ENCODE data around the gene ADCY10. TPM values are rescaled to one million over a fixed set of nuclear protein-coding genes. Genes with fewer than 3 reads are reported as not detected.

The ADCY10 gene
- total and polyA plus RNA-seq, 2 donors (not counting 3 experiments of a cell fraction or from before 2014, with no cell fraction given) = not detected

DNA sequence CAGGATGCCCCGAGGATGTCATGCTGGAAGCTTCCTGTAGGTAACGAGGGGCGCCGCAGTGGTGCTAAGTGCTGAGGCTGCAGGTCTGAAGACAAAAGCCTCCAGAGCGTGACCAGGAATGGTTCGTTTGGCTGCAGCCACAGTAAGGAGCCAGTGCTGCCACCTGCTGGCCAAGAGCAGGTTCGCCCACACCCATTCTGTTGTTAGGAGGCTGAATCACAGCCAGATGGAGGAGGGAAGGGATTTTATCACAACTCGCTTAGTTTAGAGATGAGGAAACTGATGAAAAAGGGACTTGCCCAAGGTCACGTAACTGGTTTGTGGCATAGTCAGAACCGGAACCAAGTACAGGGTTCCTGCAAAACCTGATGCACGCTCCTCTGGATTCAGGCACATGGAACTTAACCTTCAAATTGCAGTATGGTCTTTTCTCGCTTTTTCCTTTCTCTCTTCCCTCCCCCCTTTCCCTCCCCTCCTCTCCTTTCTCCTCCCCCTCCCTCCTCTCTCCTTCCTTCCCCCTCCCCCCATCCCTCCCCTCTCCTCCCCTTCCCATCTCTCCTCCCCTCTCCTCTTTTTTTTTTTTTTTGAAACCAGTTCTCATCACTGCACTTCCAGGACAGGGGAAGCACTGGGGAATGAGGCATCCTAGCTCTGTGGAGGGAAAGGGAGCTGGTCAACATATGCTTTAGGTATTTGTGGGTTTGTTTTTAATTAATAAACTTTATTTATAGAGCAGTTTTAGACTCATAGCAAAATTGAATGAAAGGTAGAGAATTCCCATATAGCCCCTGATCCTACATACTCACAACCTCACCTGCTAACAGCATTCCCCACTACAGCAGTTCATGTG is 110.4 kb downstream of the ADCY10 start:
- Histone ChIP-seq H2AFZ (ENCODE audit: low read depth, low read length) (peak overlapping the region; percentile 78), H3K9me1 (replicated peaks; ENCODE audit: control insufficient read depth, extremely low read depth, insufficient read depth, low read length) (no peaks in the 10 kb centered on the region), H3K9me3 (replicated peaks; ENCODE audit: control insufficient read depth, insufficient read depth, low read length) (no peaks in the 10 kb centered on the region), H3K79me2 (ENCODE audit: control insufficient read depth, insufficient read depth, low read length) (no peaks in the 10 kb centered on the region), H3K4me2 (ENCODE audit: insufficient read depth, low read length) (peak overlapping the region; percentile 55), H3K4me3 (replicated peaks in 1 of 3; ENCODE audit: insufficient read depth in 1 of 3, low read depth in 1 of 3, low read length in 3 of 3) (no peak overlapping the region), H3K9ac (replicated peaks; ENCODE audit: extremely low read depth, insufficient read depth, low read length) (no peak overlapping the region), H3K27ac (ENCODE audit: insufficient read depth, low read depth, low read length) (no peak overlapping the region), H4K20me1 (replicated peaks; ENCODE audit: control insufficient read depth, extremely low read depth, insufficient read depth, low read length) (no peaks in the 10 kb centered on the region), H3K4me1 (ENCODE audit: control insufficient read depth, extremely low read depth, insufficient read depth, low read length) (peaks cover 5% of the 10 kb centered on the region), H3K36me3 (ENCODE audit: control insufficient read depth in 2 of 2, extremely low read depth in 1 of 2, insufficient read depth in 2 of 2, low read length in 2 of 2) (no peaks in the 10 kb centered on the region), H3K27me3 (ENCODE audit: control insufficient read depth in 2 of 2, insufficient read depth in 2 of 2, low read length in 2 of 2) (no peaks in the 10 kb centered on the region)
- FAIRE-seq = peak; percentile 97
- BruUV-seq (replicated peaks) = no TSS peak
- TF ChIP-seq GATA2 (IDR thresholded peaks at IDR 0.05; ENCODE audit: insufficient read depth, insufficient read length, low read depth, low read length) = peak; percentile 37
- TF ChIP-seq EZH2 (IDR thresholded peaks at IDR 0.05; ENCODE audit: borderline replicate concordance, low read depth, low read length, severe bottlenecking) = no peak
- peak; percentile 10 for TF ChIP-seq MYC (IDR thresholded peaks at IDR 0.05; ENCODE audit: low read depth, low read length)
- TF ChIP-seq, protein P1, sequence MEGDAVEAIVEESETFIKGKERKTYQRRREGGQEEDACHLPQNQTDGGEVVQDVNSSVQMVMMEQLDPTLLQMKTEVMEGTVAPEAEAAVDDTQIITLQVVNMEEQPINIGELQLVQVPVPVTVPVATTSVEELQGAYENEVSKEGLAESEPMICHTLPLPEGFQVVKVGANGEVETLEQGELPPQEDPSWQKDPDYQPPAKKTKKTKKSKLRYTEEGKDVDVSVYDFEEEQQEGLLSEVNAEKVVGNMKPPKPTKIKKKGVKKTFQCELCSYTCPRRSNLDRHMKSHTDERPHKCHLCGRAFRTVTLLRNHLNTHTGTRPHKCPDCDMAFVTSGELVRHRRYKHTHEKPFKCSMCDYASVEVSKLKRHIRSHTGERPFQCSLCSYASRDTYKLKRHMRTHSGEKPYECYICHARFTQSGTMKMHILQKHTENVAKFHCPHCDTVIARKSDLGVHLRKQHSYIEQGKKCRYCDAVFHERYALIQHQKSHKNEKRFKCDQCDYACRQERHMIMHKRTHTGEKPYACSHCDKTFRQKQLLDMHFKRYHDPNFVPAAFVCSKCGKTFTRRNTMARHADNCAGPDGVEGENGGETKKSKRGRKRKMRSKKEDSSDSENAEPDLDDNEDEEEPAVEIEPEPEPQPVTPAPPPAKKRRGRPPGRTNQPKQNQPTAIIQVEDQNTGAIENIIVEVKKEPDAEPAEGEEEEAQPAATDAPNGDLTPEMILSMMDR (IDR thresholded peaks at IDR 0.05; ENCODE audit: extremely low read depth in 1 of 2, insufficient read depth in 1 of 2, low read depth in 1 of 2, low read length in 2 of 2) = peak; percentile 96 to 99
- peak; percentile 8 for TF ChIP-seq FOS (IDR thresholded peaks at IDR 0.05; ENCODE audit: borderline replicate concordance, insufficient read depth, low read length)
- TF ChIP-seq JUN (IDR thresholded peaks at IDR 0.05; ENCODE audit: borderline replicate concordance, insufficient read depth, insufficient read length, low read depth) = no peak
- TF ChIP-seq, protein P2, sequence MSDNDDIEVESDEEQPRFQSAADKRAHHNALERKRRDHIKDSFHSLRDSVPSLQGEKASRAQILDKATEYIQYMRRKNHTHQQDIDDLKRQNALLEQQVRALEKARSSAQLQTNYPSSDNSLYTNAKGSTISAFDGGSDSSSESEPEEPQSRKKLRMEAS (IDR thresholded peaks at IDR 0.05; ENCODE audit: insufficient read depth, insufficient read length) = peak; percentile 10
- no peak for TF ChIP-seq POLR2AphosphoS5 (IDR thresholded peaks at IDR 0.05; ENCODE audit: insufficient read depth, low read depth, low read length)
- ChIA-PET CTCF (interaction anchor here (0.6 to 1.6 kb wide), 13 partner anchors 13 to 279 kb away, joined by 3 to 9 read pairs (median 4); partner anchors contain the start of gene MPZL1), POLR2A (no interaction called here)
- dilution Hi-C loops (cut with MboI; ENCODE audit: extremely low pct_ligation_motif_present, low sequenced_read_pairs) (no loop called here), intact Hi-C loops (cut with micrococcal nuclease) (loop anchor here (1.0 to 5.0 kb wide), 7 partner anchors 17 to 279 kb away; partner anchors contain the start of genes DCAF6, MPC2 and MPZL1)
- DNase-seq (ENCODE audit: low read depth, low spot score) = peak; percentile 92
